Measurements from ENCODE around the gene ABLIM3. TPM values are rescaled to one million over a fixed set of nuclear protein-coding genes. Genes with fewer than 3 reads are reported as not detected.

ABLIM3 gene
- total RNA-seq, 1 donor from 2014 or later, result 0.64 TPM

DNA sequence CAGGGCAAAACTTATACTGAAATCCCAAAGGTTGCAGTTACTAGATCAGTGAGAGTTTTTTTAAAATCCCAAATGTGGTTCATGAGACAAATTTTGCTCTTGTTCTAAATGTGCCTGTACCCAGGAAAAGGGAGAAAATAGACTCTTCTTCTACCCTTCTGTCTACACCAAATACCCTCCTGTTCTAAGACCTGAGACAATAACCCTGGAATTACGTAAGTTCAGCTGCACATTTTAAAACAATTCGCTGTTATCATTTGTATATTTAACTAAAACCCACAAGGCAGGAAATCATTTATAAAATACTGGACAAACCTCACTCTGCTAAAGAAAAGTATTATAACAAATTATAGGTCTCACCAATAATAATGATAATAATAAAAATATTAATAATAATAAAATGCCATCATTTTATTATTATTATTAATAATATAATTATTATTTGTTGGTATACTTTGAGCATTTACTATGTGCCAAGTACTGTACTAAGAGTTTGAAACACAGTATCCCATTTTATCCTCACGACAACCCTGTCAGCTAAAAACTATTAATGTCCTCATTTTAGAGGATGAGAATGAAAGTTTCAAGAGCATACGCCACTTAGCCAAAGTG is 80.5 kb downstream of the ABLIM3 start:
- TF ChIP-seq, protein P1, sequence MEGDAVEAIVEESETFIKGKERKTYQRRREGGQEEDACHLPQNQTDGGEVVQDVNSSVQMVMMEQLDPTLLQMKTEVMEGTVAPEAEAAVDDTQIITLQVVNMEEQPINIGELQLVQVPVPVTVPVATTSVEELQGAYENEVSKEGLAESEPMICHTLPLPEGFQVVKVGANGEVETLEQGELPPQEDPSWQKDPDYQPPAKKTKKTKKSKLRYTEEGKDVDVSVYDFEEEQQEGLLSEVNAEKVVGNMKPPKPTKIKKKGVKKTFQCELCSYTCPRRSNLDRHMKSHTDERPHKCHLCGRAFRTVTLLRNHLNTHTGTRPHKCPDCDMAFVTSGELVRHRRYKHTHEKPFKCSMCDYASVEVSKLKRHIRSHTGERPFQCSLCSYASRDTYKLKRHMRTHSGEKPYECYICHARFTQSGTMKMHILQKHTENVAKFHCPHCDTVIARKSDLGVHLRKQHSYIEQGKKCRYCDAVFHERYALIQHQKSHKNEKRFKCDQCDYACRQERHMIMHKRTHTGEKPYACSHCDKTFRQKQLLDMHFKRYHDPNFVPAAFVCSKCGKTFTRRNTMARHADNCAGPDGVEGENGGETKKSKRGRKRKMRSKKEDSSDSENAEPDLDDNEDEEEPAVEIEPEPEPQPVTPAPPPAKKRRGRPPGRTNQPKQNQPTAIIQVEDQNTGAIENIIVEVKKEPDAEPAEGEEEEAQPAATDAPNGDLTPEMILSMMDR (IDR thresholded peaks at IDR 0.05), result no peak
- H3K36me3 Mint-ChIP-seq (ENCODE audit: unreplicated experiment), result no peaks in the 10 kb centered on the region
- DNase-seq (ENCODE audit: extremely low spot score, unreplicated experiment), result no peak
- H3K4me3 Mint-ChIP-seq (ENCODE audit: unreplicated experiment), result no peak overlapping the region
- H3K27me3 Mint-ChIP-seq (ENCODE audit: unreplicated experiment), result no peaks in the 10 kb centered on the region
- no peaks in the 10 kb centered on the region for H3K4me1 Mint-ChIP-seq (ENCODE audit: unreplicated experiment)
- H3K27ac Mint-ChIP-seq (ENCODE audit: unreplicated experiment), result no peak overlapping the region
- no peaks in the 10 kb centered on the region for H3K9me3 Mint-ChIP-seq (ENCODE audit: unreplicated experiment)

DNA sequence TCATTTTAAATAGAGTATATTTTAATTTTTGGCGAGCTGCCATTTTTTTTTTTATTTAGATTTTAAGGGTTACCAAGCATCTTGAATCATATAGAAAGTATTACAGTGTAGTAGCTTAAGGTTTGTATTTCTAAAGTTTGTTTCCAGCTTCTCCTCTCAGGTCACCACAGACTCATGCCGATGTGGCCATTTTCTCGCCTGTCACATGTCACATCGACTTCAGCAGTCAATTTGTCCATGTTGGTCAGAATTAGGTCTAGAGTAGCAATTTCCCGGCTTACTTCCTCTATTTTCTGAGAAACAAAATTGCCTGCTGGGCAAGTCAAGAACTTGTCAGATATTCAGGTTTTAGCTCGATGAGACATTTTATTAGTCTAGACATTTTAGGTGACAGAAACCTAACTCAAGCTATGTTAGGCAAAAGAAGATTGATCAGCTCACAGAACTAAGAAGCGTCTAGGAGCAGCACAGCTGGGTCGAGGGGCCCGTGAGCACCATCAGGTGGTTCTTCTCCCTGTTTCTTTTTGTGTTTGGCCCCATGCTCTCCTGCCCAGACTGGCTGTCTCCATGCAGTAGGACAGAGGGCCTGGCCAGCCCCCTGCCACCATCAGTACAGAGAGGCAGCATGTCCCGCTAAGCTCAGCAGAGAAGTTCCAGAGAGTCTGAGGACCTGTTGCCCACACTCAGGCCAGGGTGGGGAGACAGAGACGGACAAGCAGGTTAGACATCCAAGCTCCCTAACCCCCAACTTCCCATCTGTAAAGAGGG is 82.0 kb downstream of the ABLIM3 start:
- Mint-ChIP-seq H3K27ac (ENCODE audit: unreplicated experiment) (no peak overlapping the region), H3K36me3 (ENCODE audit: unreplicated experiment) (no peaks in the 10 kb centered on the region), H3K4me3 (ENCODE audit: unreplicated experiment) (no peak overlapping the region), H3K4me1 (ENCODE audit: unreplicated experiment) (no peaks in the 10 kb centered on the region), H3K27me3 (ENCODE audit: unreplicated experiment) (no peaks in the 10 kb centered on the region), H3K9me3 (ENCODE audit: unreplicated experiment) (no peaks in the 10 kb centered on the region)
- TF ChIP-seq, protein P1 (IDR thresholded peaks at IDR 0.05), result no peak
- DNase-seq (ENCODE audit: extremely low spot score, unreplicated experiment), result no peak

DNA sequence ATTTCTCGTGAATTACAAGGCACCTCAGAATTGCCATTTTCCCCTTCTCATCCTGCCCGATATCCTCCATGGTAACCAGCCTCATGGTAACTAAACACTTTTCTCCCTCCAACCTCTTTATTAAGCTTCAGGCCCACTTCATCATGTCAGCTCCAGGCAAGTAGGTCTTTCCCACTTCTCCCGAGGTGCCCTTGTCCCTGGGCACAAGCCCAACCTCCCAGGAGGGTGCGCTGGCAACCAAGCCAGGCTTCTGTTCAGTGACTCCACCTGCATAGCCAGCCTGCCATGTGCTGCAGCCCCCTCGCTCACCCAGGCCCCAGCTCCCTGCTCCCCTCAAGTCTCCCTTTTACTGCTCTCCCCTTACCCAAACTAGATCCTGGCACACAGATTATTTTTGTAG is 83.0 kb downstream of the ABLIM3 start:
- Mint-ChIP-seq H3K4me3 (ENCODE audit: unreplicated experiment) (no peak overlapping the region), H3K4me1 (ENCODE audit: unreplicated experiment) (peaks cover 7% of the 10 kb centered on the region), H3K27ac (ENCODE audit: unreplicated experiment) (no peak overlapping the region), H3K9me3 (ENCODE audit: unreplicated experiment) (no peaks in the 10 kb centered on the region), H3K27me3 (ENCODE audit: unreplicated experiment) (no peaks in the 10 kb centered on the region), H3K36me3 (ENCODE audit: unreplicated experiment) (no peaks in the 10 kb centered on the region)
- TF ChIP-seq, protein P1 (IDR thresholded peaks at IDR 0.05), result no peak
- no peak for DNase-seq (ENCODE audit: extremely low spot score, unreplicated experiment)

DNA sequence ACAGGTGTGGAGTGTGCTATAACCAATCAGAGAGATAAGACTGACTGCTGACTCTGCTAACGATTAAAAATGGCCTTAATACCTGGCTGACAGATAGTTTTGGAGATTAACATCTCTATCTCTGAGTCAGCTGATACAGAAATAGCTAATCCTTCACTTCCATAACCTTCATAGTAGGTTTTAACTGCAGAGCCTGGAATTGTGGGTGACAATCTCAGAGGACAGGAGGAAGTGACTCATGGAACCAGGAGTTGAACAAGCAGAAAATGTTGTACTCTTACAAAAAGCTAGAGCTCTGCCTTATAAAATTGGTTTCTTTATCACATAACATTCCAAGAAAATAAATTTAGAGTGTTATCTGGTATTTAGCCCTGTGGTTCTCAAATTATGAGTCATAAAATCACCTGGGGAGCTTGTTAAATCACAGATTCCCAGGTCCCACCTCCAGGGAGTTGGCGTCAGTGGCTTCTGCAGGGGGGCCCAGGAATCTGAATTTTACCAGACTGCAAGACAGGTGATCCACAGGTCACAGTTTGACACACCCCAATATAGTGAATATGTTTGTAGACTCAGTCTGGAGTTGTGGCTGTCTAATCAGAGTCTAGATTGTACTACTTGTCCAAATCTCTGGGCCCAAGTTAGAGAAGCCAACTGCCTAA is 86.0 kb downstream of the ABLIM3 start:
- H3K36me3 Mint-ChIP-seq (ENCODE audit: unreplicated experiment), result no peaks in the 10 kb centered on the region
- no peak overlapping the region for H3K27ac Mint-ChIP-seq (ENCODE audit: unreplicated experiment)
- H3K9me3 Mint-ChIP-seq (ENCODE audit: unreplicated experiment), result no peaks in the 10 kb centered on the region
- TF ChIP-seq, protein P1 (IDR thresholded peaks at IDR 0.05), result no peak
- DNase-seq (ENCODE audit: extremely low spot score, unreplicated experiment), result no peak
- no peaks in the 10 kb centered on the region for H3K27me3 Mint-ChIP-seq (ENCODE audit: unreplicated experiment)
- peaks cover 7% of the 10 kb centered on the region for H3K4me1 Mint-ChIP-seq (ENCODE audit: unreplicated experiment)
- no peak overlapping the region for H3K4me3 Mint-ChIP-seq (ENCODE audit: unreplicated experiment)
